ENCODE data around the gene PCSK6.

- TF ChIP-seq CTCF (IDR thresholded peaks at IDR 0.05; ENCODE audit: borderline replicate concordance, extremely low read depth, low read length, poor library complexity, severe bottlenecking) (no peak), EZH2 (IDR thresholded peaks at IDR 0.05; ENCODE audit: borderline replicate concordance, low read depth, low read length, severe bottlenecking) (no peak)
Measured at GRCh38 chr15:101514318-101514717, 24.8 kb upstream of the PCSK6 start.
